ENCODE results near the gene BBOX1.

- no peak for TF ChIP-seq POLR2A (IDR thresholded peaks at IDR 0.05)
- TF ChIP-seq, protein P1, sequence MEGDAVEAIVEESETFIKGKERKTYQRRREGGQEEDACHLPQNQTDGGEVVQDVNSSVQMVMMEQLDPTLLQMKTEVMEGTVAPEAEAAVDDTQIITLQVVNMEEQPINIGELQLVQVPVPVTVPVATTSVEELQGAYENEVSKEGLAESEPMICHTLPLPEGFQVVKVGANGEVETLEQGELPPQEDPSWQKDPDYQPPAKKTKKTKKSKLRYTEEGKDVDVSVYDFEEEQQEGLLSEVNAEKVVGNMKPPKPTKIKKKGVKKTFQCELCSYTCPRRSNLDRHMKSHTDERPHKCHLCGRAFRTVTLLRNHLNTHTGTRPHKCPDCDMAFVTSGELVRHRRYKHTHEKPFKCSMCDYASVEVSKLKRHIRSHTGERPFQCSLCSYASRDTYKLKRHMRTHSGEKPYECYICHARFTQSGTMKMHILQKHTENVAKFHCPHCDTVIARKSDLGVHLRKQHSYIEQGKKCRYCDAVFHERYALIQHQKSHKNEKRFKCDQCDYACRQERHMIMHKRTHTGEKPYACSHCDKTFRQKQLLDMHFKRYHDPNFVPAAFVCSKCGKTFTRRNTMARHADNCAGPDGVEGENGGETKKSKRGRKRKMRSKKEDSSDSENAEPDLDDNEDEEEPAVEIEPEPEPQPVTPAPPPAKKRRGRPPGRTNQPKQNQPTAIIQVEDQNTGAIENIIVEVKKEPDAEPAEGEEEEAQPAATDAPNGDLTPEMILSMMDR (IDR thresholded peaks at IDR 0.05), result no peak
These were observed 18.8 kb downstream of the BBOX1 start for GRCh38 chr11:27059431-27059830.

Data from thyroid gland (tissue), 4 donors.